ENCODE data around the gene PPP2R5A.
"Not testable (repeated sequence)": the region's sequence is repeated elsewhere in the genome, so short reads cannot be mapped to it uniquely, and the experiment has no call there.

Gene PPP2R5A

GRCh38 chr1:212364985-212365384 is 79.8 kb downstream of the PPP2R5A start:
- no peak for DNase-seq

GRCh38 chr1:212366901-212367300 is 81.7 kb downstream of the PPP2R5A start:
- DNase-seq: no peak

GRCh38 chr1:212367474-212368072 is 82.4 kb downstream of the PPP2R5A start:
- no peak for DNase-seq

- peak; percentile 35 for DNase-seq
Measured at GRCh38 chr1:212368073-212368484, 82.9 kb downstream of the PPP2R5A start.

GRCh38 chr1:212375986-212376385 is 90.8 kb downstream of the PPP2R5A start:
- no peak for DNase-seq

- no peak for DNase-seq
Measured at GRCh38 chr1:212377644-212378043, 92.4 kb downstream of the PPP2R5A start.

- DNase-seq: no peak
Measured at GRCh38 chr1:212379366-212379765, 94.2 kb downstream of the PPP2R5A start.

GRCh38 chr1:212381397-212382035 is 96.3 kb downstream of the PPP2R5A start:
- DNase-seq: no peak

- DNase-seq: no peak
Measured at GRCh38 chr1:212386029-212386428, 100.8 kb downstream of the PPP2R5A start.

GRCh38 chr1:212388985-212389716 is 103.9 kb downstream of the PPP2R5A start:
- DNase-seq: no peak

GRCh38 chr1:212395678-212396437 is 110.6 kb downstream of the PPP2R5A start:
- DNase-seq: not testable (repeated sequence)

GRCh38 chr1:212396638-212397037 is 111.4 kb downstream of the PPP2R5A start:
- no peak for DNase-seq

- no peak for DNase-seq
Measured at GRCh38 chr1:212397171-212397570, 112.0 kb downstream of the PPP2R5A start.

- no peak for DNase-seq
Measured at GRCh38 chr1:212401042-212401441, 115.8 kb downstream of the PPP2R5A start.

- DNase-seq: no peak
Measured at GRCh38 chr1:212401838-212402582, 116.8 kb downstream of the PPP2R5A start.

- no peak for DNase-seq
Measured at GRCh38 chr1:212402666-212403321, 117.6 kb downstream of the PPP2R5A start.

- DNase-seq: no peak
Measured at GRCh38 chr1:212410231-212410820, 125.1 kb downstream of the PPP2R5A start.
